ENCODE results near the gene STS.
A peak's percentile ranks its signal among the peaks of the same experiment; 100 is the strongest.

Gene STS

GRCh38 chrX:7147413-7147977 lies at the start of gene STS:
TSS of gene STS (plus strand) at chrX:7147712. CDS start at chrX:7253200, 105,488 bp downstream.
- DNase-seq: peak; percentile 65 to 74

GRCh38 chrX:7100022-7100421 lies 47.5 kb upstream of the STS start:
- no peak for DNase-seq

GRCh38 chrX:7102119-7102518 lies 45.4 kb upstream of the STS start:
- DNase-seq: no peak

- no peak for DNase-seq
Observed at GRCh38 chrX:7106649-7107048, 40.9 kb upstream of the STS start.

GRCh38 chrX:7108030-7108429 lies 39.5 kb upstream of the STS start:
- DNase-seq: no peak

- no peak for DNase-seq
Observed at GRCh38 chrX:7109049-7109531, 38.4 kb upstream of the STS start.

- DNase-seq: no peak
Observed at GRCh38 chrX:7109838-7110793, 37.4 kb upstream of the STS start.

GRCh38 chrX:7110821-7111276 lies 36.7 kb upstream of the STS start:
- no peak for DNase-seq

GRCh38 chrX:7111518-7111917 lies 36.0 kb upstream of the STS start:
- no peak for DNase-seq

GRCh38 chrX:7112071-7112470 lies 35.4 kb upstream of the STS start:
- DNase-seq: no peak

- DNase-seq: no peak
Observed at GRCh38 chrX:7115557-7115956, 32.0 kb upstream of the STS start.

GRCh38 chrX:7116081-7116480 lies 31.4 kb upstream of the STS start:
- no peak for DNase-seq

- DNase-seq: no peak
Observed at GRCh38 chrX:7117587-7117986, 29.9 kb upstream of the STS start.

- DNase-seq: no peak
Observed at GRCh38 chrX:7119950-7120877, 27.3 kb upstream of the STS start.

GRCh38 chrX:7120878-7121219 lies 26.7 kb upstream of the STS start:
- DNase-seq: no peak

GRCh38 chrX:7127056-7127455 lies 20.5 kb upstream of the STS start:
- no peak for DNase-seq

- DNase-seq: no peak
Observed at GRCh38 chrX:7131621-7132020, 15.9 kb upstream of the STS start.

- DNase-seq: peak; percentile 36 to 47
Observed at GRCh38 chrX:7132335-7133049, 15.0 kb upstream of the STS start.

- DNase-seq: no peak
Observed at GRCh38 chrX:7133050-7133440, 14.5 kb upstream of the STS start.

GRCh38 chrX:7134981-7135380 lies 12.5 kb upstream of the STS start:
- DNase-seq: no peak

- no peak for DNase-seq
Observed at GRCh38 chrX:7139202-7140081, 8.1 kb upstream of the STS start.
